ENCODE measurements around the gene IRF9. TPM values are rescaled to one million over a fixed set of nuclear protein-coding genes. Genes with fewer than 3 reads are reported as not detected.

Gene IRF9
- total and polyA plus RNA-seq, 2 of the 13 experiments (the other 11 are each of a cell fraction or from before 2014, with no cell fraction given) = 14.9 to 49.7 TPM

DNA sequence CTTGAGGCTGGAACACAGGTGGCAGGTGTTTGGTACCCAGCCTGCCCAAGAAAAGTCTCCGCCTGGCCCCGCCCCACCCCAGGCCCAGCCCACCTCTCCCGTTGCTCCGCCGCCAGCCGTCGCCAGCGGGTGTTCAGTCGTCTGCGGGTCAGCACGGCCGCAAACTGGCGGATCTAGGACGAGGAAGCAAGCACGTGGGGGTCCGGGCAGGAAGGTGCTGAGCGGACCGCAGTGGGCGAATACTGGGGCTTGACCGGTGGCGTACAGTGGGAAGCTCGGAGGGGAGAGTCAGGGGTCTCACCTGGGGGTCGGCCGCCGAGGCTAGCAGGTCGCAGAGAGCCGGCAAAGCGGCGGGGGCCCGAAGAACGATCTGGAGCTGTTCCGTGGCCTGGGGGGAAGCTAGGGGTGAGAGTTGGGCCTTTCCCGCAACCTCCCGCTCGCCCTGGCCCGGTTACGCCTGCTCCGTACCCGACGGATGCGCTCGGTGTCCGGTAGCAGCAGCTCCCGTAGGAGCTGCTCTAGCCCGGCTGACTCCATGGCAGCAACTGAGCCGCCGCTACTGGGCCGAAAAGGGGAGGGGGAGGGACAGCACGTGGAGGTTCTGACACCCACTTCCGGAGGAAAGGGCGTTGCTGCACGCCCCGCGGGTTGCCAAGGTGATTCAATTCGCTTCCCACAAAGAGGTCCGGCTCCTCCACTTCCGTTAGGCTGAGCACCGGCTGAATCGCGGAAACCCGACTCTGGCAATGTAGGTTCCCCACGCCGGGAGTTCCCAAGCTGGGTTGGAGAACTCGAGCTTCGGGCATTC lies 27.4 kb downstream of the IRF9 start, which contains the start of gene IPO4 (continued):
- TF ChIP-seq HDAC6 (IDR thresholded peaks at IDR 0.05; ENCODE audit: low read depth, low read length) (no peak), RBM22 (optimal IDR thresholded peaks at IDR 0.05; ENCODE audit: low read length) (peak; percentile 100), PAWR (CRISPR knock-in tag; IDR thresholded peaks at IDR 0.05; ENCODE audit: borderline replicate concordance) (no peak), ZNF841 (CRISPR knock-in tag; IDR thresholded peaks at IDR 0.05; ENCODE audit: borderline replicate concordance) (no peak), FOSL2 (CRISPR knock-in tag; IDR thresholded peaks at IDR 0.05) (peak; percentile 90), ZNF552 (CRISPR knock-in tag; IDR thresholded peaks at IDR 0.05; ENCODE audit: borderline replicate concordance) (peak; percentile 85), CEBPB (IDR thresholded peaks at IDR 0.05; ENCODE audit: borderline replicate concordance, low read depth, low read length) (no peak), CHD2 (IDR thresholded peaks at IDR 0.05; ENCODE audit: low read depth, low read length) (peak; percentile 76), FOXP1 (IDR thresholded peaks at IDR 0.05) (no peak), FOXP1 (CRISPR knock-in tag; IDR thresholded peaks at IDR 0.05) (peak; percentile 70), ZNF746 (CRISPR knock-in tag; IDR thresholded peaks at IDR 0.05) (no peak), MLLT10 (CRISPR knock-in tag; IDR thresholded peaks at IDR 0.05) (no peak), EZH2 (conservative IDR thresholded peaks at IDR 0.05; ENCODE audit: low read depth, low read length) (no peak), ZNF564 (CRISPR knock-in tag; IDR thresholded peaks at IDR 0.05) (no peak), ZNF264 (CRISPR knock-in tag; IDR thresholded peaks at IDR 0.05) (peak; percentile 98), ZNF180 (CRISPR knock-in tag; IDR thresholded peaks at IDR 0.05; ENCODE audit: borderline replicate concordance, low read depth) (0 out of 2 replicates have a peak, but pooled peaks have one; percentile 32)
- TF ChIP-seq, protein P1, sequence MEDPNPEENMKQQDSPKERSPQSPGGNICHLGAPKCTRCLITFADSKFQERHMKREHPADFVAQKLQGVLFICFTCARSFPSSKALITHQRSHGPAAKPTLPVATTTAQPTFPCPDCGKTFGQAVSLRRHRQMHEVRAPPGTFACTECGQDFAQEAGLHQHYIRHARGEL (CRISPR knock-in tag; IDR thresholded peaks at IDR 0.05) = peak; percentile 92
- TF ChIP-seq, protein P2, sequence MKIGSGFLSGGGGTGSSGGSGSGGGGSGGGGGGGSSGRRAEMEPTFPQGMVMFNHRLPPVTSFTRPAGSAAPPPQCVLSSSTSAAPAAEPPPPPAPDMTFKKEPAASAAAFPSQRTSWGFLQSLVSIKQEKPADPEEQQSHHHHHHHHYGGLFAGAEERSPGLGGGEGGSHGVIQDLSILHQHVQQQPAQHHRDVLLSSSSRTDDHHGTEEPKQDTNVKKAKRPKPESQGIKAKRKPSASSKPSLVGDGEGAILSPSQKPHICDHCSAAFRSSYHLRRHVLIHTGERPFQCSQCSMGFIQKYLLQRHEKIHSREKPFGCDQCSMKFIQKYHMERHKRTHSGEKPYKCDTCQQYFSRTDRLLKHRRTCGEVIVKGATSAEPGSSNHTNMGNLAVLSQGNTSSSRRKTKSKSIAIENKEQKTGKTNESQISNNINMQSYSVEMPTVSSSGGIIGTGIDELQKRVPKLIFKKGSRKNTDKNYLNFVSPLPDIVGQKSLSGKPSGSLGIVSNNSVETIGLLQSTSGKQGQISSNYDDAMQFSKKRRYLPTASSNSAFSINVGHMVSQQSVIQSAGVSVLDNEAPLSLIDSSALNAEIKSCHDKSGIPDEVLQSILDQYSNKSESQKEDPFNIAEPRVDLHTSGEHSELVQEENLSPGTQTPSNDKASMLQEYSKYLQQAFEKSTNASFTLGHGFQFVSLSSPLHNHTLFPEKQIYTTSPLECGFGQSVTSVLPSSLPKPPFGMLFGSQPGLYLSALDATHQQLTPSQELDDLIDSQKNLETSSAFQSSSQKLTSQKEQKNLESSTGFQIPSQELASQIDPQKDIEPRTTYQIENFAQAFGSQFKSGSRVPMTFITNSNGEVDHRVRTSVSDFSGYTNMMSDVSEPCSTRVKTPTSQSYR (CRISPR knock-in tag; IDR thresholded peaks at IDR 0.05; ENCODE audit: borderline replicate concordance) = peak; percentile 92
- TF ChIP-seq, protein P3, sequence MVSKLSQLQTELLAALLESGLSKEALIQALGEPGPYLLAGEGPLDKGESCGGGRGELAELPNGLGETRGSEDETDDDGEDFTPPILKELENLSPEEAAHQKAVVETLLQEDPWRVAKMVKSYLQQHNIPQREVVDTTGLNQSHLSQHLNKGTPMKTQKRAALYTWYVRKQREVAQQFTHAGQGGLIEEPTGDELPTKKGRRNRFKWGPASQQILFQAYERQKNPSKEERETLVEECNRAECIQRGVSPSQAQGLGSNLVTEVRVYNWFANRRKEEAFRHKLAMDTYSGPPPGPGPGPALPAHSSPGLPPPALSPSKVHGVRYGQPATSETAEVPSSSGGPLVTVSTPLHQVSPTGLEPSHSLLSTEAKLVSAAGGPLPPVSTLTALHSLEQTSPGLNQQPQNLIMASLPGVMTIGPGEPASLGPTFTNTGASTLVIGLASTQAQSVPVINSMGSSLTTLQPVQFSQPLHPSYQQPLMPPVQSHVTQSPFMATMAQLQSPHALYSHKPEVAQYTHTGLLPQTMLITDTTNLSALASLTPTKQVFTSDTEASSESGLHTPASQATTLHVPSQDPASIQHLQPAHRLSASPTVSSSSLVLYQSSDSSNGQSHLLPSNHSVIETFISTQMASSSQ (IDR thresholded peaks at IDR 0.05; ENCODE audit: low read depth) = peak; percentile 88
- TF ChIP-seq, protein P3 (CRISPR knock-in tag; IDR thresholded peaks at IDR 0.05; ENCODE audit: borderline replicate concordance) = peak; percentile 91
- TF ChIP-seq, protein P4, sequence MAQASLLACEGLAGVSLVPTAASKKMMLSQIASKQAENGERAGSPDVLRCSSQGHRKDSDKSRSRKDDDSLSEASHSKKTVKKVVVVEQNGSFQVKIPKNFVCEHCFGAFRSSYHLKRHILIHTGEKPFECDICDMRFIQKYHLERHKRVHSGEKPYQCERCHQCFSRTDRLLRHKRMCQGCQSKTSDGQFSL (CRISPR knock-in tag; IDR thresholded peaks at IDR 0.05) = peak; percentile 84

All from HepG2 (cell line).